ENCODE measurements around the gene PPP6R3.
A peak's percentile ranks its signal among the peaks of the same experiment; 100 is the strongest.

The PPP6R3 gene

DNA sequence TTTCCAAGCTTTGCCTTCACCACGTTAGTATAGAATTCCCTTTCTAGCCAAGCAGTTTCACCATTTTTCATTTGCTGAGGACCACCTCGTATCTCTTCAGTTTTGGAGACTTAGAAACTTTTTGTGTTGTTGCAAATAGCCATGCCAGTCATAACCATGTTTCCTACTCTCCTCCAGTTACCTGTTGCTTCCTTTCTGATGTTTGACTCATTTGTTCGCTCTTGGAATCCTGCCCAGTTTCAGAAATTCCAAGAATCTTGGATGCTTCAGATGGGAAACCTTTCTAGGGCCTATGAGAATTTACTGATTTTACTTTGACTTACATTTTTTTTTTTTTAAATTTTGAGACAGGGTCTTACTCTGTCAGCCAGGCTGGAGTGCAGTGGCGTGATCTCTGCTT, 65.4 kb downstream of the PPP6R3 start:
- no peak overlapping the region for H3K4me3 ChIP-seq (ENCODE audit: low read depth, low read length, poor library complexity, severe bottlenecking)
- no peak overlapping the region for H3K4me2 ChIP-seq (ENCODE audit: low read length)
- no peaks in the 10 kb centered on the region for H3F3A ChIP-seq (ENCODE audit: insufficient read depth, low read length)
- H3K36me3 ChIP-seq (ENCODE audit: insufficient read depth, low read length) = peaks cover 96% of the 10 kb centered on the region
- peaks cover 21% of the 10 kb centered on the region for H3K4me1 ChIP-seq (ENCODE audit: insufficient read depth, low read length, severe bottlenecking)
- no peak overlapping the region for H3K9ac ChIP-seq (ENCODE audit: low read length)
- H2AFZ ChIP-seq (ENCODE audit: low read length) = no peak overlapping the region
- no peaks in the 10 kb centered on the region for H3K9me2 ChIP-seq (ENCODE audit: low read depth, low read length)
- no peak for TF ChIP-seq EZH2 (IDR thresholded peaks at IDR 0.05; ENCODE audit: borderline replicate concordance, low read length)
- TF ChIP-seq, protein P1, sequence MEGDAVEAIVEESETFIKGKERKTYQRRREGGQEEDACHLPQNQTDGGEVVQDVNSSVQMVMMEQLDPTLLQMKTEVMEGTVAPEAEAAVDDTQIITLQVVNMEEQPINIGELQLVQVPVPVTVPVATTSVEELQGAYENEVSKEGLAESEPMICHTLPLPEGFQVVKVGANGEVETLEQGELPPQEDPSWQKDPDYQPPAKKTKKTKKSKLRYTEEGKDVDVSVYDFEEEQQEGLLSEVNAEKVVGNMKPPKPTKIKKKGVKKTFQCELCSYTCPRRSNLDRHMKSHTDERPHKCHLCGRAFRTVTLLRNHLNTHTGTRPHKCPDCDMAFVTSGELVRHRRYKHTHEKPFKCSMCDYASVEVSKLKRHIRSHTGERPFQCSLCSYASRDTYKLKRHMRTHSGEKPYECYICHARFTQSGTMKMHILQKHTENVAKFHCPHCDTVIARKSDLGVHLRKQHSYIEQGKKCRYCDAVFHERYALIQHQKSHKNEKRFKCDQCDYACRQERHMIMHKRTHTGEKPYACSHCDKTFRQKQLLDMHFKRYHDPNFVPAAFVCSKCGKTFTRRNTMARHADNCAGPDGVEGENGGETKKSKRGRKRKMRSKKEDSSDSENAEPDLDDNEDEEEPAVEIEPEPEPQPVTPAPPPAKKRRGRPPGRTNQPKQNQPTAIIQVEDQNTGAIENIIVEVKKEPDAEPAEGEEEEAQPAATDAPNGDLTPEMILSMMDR (IDR thresholded peaks at IDR 0.05; ENCODE audit: low read length) = no peak
- H3K9me3 ChIP-seq (ENCODE audit: low read length) = no peaks in the 10 kb centered on the region
- H3K27ac ChIP-seq (ENCODE audit: low read depth, low read length, poor library complexity, severe bottlenecking) = no peak overlapping the region
- no peaks in the 10 kb centered on the region for H3K27me3 ChIP-seq (ENCODE audit: insufficient read depth, low read length)
- peaks cover 36% of the 10 kb centered on the region for H3K79me2 ChIP-seq (ENCODE audit: insufficient read depth, low read length)
- H4K20me1 ChIP-seq (ENCODE audit: insufficient read depth, low read length) = no peaks in the 10 kb centered on the region

DNA sequence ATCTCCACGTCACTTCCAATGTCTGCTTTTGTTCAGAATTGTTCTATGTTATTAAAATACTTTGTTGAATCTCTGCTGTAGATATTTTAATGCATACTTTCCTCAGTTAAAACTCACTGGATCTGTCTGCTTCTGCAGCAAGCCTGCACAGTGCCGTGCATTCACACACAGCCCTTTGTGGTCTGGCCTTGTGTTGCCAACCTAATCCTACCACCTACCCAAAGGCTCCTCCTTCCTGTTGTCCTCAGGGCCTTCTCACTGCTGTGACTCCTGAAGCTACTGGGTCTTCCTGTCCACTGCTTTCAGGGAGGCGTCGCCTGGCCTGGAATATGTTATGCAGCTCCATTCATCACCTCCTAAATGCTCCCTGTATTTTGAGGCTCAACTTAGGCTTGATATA, 67.0 kb downstream of the PPP6R3 start:
- no peak overlapping the region for H3K27ac ChIP-seq (ENCODE audit: low read depth, low read length, poor library complexity, severe bottlenecking)
- no peak overlapping the region for H3K4me2 ChIP-seq (ENCODE audit: low read length)
- no peaks in the 10 kb centered on the region for H3K27me3 ChIP-seq (ENCODE audit: insufficient read depth, low read length)
- H3K79me2 ChIP-seq (ENCODE audit: insufficient read depth, low read length) = peaks cover 49% of the 10 kb centered on the region
- no peaks in the 10 kb centered on the region for H3F3A ChIP-seq (ENCODE audit: insufficient read depth, low read length)
- no peaks in the 10 kb centered on the region for H4K20me1 ChIP-seq (ENCODE audit: insufficient read depth, low read length)
- no peak overlapping the region for H2AFZ ChIP-seq (ENCODE audit: low read length)
- no peak overlapping the region for H3K9ac ChIP-seq (ENCODE audit: low read length)
- H3K36me3 ChIP-seq (ENCODE audit: insufficient read depth, low read length) = peaks cover 93% of the 10 kb centered on the region
- H3K9me3 ChIP-seq (ENCODE audit: low read length) = no peaks in the 10 kb centered on the region
- no peaks in the 10 kb centered on the region for H3K9me2 ChIP-seq (ENCODE audit: low read depth, low read length)
- peaks cover 21% of the 10 kb centered on the region for H3K4me1 ChIP-seq (ENCODE audit: insufficient read depth, low read length, severe bottlenecking)
- TF ChIP-seq, protein P1 (IDR thresholded peaks at IDR 0.05; ENCODE audit: low read length) = no peak
- H3K4me3 ChIP-seq (ENCODE audit: low read depth, low read length, poor library complexity, severe bottlenecking) = no peak overlapping the region

DNA sequence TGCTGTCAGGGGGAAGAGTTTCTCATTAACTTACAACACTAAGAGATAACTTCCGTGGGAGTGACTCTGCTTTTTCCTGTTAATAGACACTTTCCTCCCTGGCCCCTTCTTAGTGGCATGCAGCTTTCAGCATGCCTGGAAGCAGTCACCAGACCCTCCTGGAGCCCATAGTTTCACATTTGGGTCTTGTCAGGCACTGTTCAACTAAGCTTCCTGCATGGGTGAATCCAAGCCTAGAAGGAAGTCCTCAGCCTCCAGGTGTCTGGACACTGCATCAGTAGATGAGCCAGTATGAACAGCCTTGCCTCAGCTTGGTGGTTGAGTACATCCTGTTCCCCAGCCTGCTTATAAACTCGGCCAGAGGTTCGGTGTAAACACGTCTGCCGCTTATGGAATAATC, 68.1 kb downstream of the PPP6R3 start:
- Histone ChIP-seq H3K4me1 (ENCODE audit: insufficient read depth, low read length, severe bottlenecking) (peaks cover 21% of the 10 kb centered on the region), H3K9ac (ENCODE audit: low read length) (no peak overlapping the region), H4K20me1 (ENCODE audit: insufficient read depth, low read length) (no peaks in the 10 kb centered on the region), H3K9me3 (ENCODE audit: low read length) (no peaks in the 10 kb centered on the region), H3K79me2 (ENCODE audit: insufficient read depth, low read length) (peaks cover 59% of the 10 kb centered on the region), H3K27me3 (ENCODE audit: insufficient read depth, low read length) (no peaks in the 10 kb centered on the region), H3K4me2 (ENCODE audit: low read length) (no peak overlapping the region), H2AFZ (ENCODE audit: low read length) (no peak overlapping the region), H3K36me3 (ENCODE audit: insufficient read depth, low read length) (peaks cover 91% of the 10 kb centered on the region), H3F3A (ENCODE audit: insufficient read depth, low read length) (no peaks in the 10 kb centered on the region), H3K4me3 (ENCODE audit: low read depth, low read length, poor library complexity, severe bottlenecking) (no peak overlapping the region), H3K27ac (ENCODE audit: low read depth, low read length, poor library complexity, severe bottlenecking) (peak overlapping the region; percentile 33), H3K9me2 (ENCODE audit: low read depth, low read length) (no peaks in the 10 kb centered on the region)
- TF ChIP-seq, protein P1 (IDR thresholded peaks at IDR 0.05; ENCODE audit: low read length) = no peak
- TF ChIP-seq EZH2 (IDR thresholded peaks at IDR 0.05; ENCODE audit: borderline replicate concordance, low read length) = no peak

Data from OCI-LY1 (cell line).